Hepatocyte (in vitro differentiated cells): ENCODE data around the gene MLKL. TPM values are rescaled to one million over a fixed set of nuclear protein-coding genes. Genes with fewer than 3 reads are reported as not detected.

Experiments
- DNase-seq: peaks from one replicate; pipeline ENCODE4 v3.0.0-alpha.2; 2016; ENCODE audit warnings: low spot score
- H2AFZ ChIP-seq: fragments of 200-600 bp; sonication (generic); 2 replicates; pipeline ENCODE4 v1.6.0; 2016; ENCODE audit warnings: antibody characterized with exemption, mild to moderate bottlenecking
- H3K27ac ChIP-seq: fragments of 200-600 bp; sonication (generic); 2 replicates; pipeline ENCODE4 v1.5.1; 2016; ENCODE audit warnings: mild to moderate bottlenecking
- H3K27me3 ChIP-seq: fragments of 200-600 bp; sonication (generic); 2 replicates; pipeline ENCODE4 v1.6.1; 2016
- H3K36me3 ChIP-seq: fragments of 200-600 bp; sonication (generic); replicated peaks from 2 replicates; pipeline ENCODE4 v1.5.1; 2016; ENCODE audit warnings: low read depth; ENCODE audit not compliant: insufficient read depth
- H3K4me1 ChIP-seq: fragments of 200-600 bp; sonication (generic); 2 replicates; pipeline ENCODE4 v1.5.1; 2016; ENCODE audit warnings: mild to moderate bottlenecking, moderate library complexity; ENCODE audit not compliant: insufficient read depth
- H3K4me2 ChIP-seq: fragments of 200-600 bp; sonication (generic); 2 replicates; pipeline ENCODE4 v1.6.0; 2016
- H3K4me3 ChIP-seq: fragments of 200-600 bp; sonication (generic); 2 replicates; pipeline ENCODE4 v1.5.1; 2016; ENCODE audit warnings: mild to moderate bottlenecking
- H3K79me2 ChIP-seq: fragments of 200-600 bp; sonication (generic); 2 replicates; pipeline ENCODE4 v1.6.0; 2017; ENCODE audit warnings: mild to moderate bottlenecking
- H3K9me2 ChIP-seq: fragments of 200-600 bp; sonication (generic); replicated peaks from 2 replicates; pipeline ENCODE4 v1.6.0; 2017; ENCODE audit warnings: mild to moderate bottlenecking; ENCODE audit not compliant: insufficient read depth
- H3K9me3 ChIP-seq: fragments of 200-600 bp; sonication (generic); 2 replicates; pipeline ENCODE4 v1.5.1; 2016; ENCODE audit warnings: low read depth, mild to moderate bottlenecking
- H4K20me1 ChIP-seq: fragments of 200-600 bp; sonication (generic); 2 replicates; pipeline ENCODE4 v1.6.0; 2016; ENCODE audit warnings: mild to moderate bottlenecking; ENCODE audit not compliant: insufficient read depth, poor library complexity, severe bottlenecking
- EZH2 ChIP-seq: fragments of 200-600 bp; sonication (generic); IDR thresholded peaks from 2 replicates; pipeline ENCODE4 v1.6.1; 2016; ENCODE audit warnings: antibody characterized with exemption, mild to moderate bottlenecking, borderline replicate concordance
- EZH2phosphoT487 ChIP-seq: fragments of 200-600 bp; sonication (generic); IDR thresholded peaks from one replicate; pipeline ENCODE4 v1.6.1; 2018; ENCODE audit warnings: antibody characterized with exemption, mild to moderate bottlenecking, low read depth, moderate library complexity; ENCODE audit not compliant: unreplicated experiment, severe bottlenecking
- WGBS: methylation state at CpG from one replicate; pipeline ENCODE4 v1.1.6; 2016; ENCODE audit warnings: low lambda C conversion rate; ENCODE audit errors: missing lambda C conversion rate; 5-methylcytosine and 5-hydroxymethylcytosine counted together
- polyA plus RNA-seq: library from polyadenylated mRNA; unstranded; fragments of >200 nt; fragmentation: Nextera tagmentation; extraction: Ambion mirVana; gene quantifications from 2 replicates; pipeline ENCODE4 v1.2.1, GENCODE V29; 2016
- total RNA-seq: library from RNA; depleted of rRNA; stranded (reverse); fragments of >200 nt; gene quantifications from 2 replicates; pipeline ENCODE4 v1.2.3, GENCODE V29; 2014
- TF ChIP-seq, protein P1 (sequence below): fragments of 200-600 bp; sonication (generic); IDR thresholded peaks from 2 replicates; pipeline ENCODE4 v1.5.1; 2016; ENCODE audit warnings: antibody characterized with exemption, mild to moderate bottlenecking; ENCODE audit not compliant: poor library complexity

MLKL gene
- total and polyA plus RNA-seq, 2 experiments from 2014 or later = 2.8 to 3.3 TPM

DNA sequence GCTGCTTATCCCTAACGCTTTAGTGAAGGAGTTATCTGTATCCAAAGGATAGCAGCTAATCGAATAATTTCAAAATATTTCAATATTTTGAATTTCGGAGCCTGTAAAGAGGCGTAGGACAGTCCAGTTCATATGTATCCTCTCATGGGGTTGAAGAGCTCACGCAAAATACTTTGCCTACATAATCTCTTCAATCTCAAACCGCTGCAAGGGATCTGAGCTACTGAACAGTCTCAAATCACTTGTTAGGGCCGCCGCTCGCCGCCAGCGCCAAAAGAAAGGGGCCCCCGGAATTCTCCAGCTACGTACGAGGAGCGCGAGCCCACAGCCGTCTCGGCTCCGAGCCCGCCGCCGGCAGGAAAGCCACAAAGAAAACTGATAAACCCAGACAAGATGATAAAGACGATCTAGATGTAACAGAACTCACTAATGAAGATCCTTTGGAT lies 33.4 kb downstream of the MLKL start:
- no peaks in the 10 kb centered on the region for H3K27me3 ChIP-seq
- no peak for TF ChIP-seq EZH2
- TF ChIP-seq EZH2phosphoT487 = no peak
- TF ChIP-seq, protein P1, sequence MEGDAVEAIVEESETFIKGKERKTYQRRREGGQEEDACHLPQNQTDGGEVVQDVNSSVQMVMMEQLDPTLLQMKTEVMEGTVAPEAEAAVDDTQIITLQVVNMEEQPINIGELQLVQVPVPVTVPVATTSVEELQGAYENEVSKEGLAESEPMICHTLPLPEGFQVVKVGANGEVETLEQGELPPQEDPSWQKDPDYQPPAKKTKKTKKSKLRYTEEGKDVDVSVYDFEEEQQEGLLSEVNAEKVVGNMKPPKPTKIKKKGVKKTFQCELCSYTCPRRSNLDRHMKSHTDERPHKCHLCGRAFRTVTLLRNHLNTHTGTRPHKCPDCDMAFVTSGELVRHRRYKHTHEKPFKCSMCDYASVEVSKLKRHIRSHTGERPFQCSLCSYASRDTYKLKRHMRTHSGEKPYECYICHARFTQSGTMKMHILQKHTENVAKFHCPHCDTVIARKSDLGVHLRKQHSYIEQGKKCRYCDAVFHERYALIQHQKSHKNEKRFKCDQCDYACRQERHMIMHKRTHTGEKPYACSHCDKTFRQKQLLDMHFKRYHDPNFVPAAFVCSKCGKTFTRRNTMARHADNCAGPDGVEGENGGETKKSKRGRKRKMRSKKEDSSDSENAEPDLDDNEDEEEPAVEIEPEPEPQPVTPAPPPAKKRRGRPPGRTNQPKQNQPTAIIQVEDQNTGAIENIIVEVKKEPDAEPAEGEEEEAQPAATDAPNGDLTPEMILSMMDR = no peak
- WGBS = under 1% methylated on average over 23 of the region's 23 CpGs
- no peaks in the 10 kb centered on the region for H3K9me2 ChIP-seq
- H3K36me3 ChIP-seq = no peaks in the 10 kb centered on the region
- H4K20me1 ChIP-seq = peaks cover 3% of the 10 kb centered on the region
- peak overlapping the region; percentile 63 for H3K27ac ChIP-seq
- H3K4me3 ChIP-seq = peak overlapping the region; percentile 53
- H2AFZ ChIP-seq = peak overlapping the region; percentile 89
- DNase-seq = peak; percentile 55
- peaks cover 39% of the 10 kb centered on the region for H3K79me2 ChIP-seq
- H3K4me1 ChIP-seq = no peaks in the 10 kb centered on the region
- H3K4me2 ChIP-seq = peak overlapping the region; percentile 78
- H3K9me3 ChIP-seq = no peaks in the 10 kb centered on the region

DNA sequence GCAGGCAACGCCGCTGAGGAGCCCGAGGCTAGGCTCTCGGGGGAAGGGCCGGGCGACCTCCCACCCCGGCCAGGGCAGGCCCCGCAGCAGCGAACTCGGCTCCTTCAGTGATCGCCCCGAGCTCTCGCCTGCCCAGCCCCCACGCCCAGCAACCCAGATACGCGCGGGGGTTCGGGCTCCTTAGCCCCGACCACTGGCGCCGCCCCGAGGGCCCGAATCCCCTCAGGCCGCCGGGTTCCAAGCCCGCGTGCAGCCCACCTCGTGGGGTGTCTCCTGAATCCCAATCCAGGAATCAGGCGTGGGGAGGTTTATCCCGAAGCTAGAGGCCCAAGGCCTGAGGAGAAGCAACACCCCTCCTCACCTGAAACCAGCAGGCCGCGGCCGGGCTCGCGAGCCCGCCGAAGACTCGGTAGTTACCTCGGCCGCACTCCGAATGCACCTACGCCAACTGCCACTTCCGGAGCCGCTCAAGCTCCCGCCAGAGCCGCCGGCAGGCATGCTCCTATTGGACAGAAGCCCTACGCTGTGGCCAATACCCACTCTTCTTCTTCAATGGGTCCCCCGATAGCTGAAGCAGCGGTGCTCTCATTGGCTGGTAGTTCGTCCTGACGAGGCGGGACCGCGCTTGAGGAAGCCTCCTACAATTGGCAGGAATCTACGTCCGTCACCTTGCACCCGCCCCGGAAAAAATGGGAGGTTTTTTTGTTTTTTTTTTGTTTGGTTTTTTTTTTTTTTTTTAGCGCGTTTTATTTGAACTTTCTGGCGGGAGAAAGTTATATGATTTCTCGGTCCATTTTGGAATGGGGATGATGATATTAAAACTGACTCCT lies 34.0 kb downstream of the MLKL start, which contains the start of gene RFWD3:
RFWD3 (minus strand) TSS at position 453 of the 830 bp plus-strand sequence. CDS start 5,428 bp downstream, outside the sequence.
- Histone ChIP-seq H3K79me2 (peaks cover 46% of the 10 kb centered on the region), H3K36me3 (no peaks in the 10 kb centered on the region), H3K9me3 (no peaks in the 10 kb centered on the region), H3K27me3 (no peaks in the 10 kb centered on the region), H3K9me2 (no peaks in the 10 kb centered on the region), H2AFZ (peak within 1 kb of the TSS; percentile 89), H3K27ac (peak within 1 kb of the TSS; percentile 63), H3K4me2 (peak within 1 kb of the TSS; percentile 90), H4K20me1 (peaks cover 3% of the 10 kb centered on the region), H3K4me1 (no peaks in the 10 kb centered on the region), H3K4me3 (peak within 1 kb of the TSS; percentile 74)
- under 1% methylated on average over 61 of the region's 63 CpGs for WGBS
- DNase-seq = peak; percentile 98
- TF ChIP-seq, protein P1 = no peak
- TF ChIP-seq EZH2phosphoT487 = no peak
- no peak for TF ChIP-seq EZH2

DNA sequence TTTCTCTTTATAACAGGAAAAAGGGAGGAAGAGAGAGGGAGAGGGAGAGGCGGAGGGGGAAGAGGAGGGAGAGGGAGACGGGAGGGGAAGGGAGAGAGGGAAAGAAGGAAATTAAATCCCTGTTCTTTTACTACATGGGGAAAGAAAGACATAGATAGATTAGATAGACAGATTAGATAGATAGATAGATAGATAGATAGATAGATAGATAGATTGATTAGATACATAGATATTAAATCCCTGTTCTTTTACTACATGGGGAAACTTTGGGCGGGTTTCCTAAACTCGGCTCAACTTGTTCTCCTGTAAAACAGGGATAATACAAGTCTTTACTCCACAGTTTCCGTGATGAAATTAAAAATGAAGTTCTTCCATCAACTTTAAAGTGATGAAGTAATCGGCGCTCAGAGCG lies 34.6 kb downstream of the MLKL start:
- TF ChIP-seq EZH2phosphoT487 = no peak
- no peak for TF ChIP-seq EZH2
- TF ChIP-seq, protein P1 = no peak
- WGBS = 12% methylated on average over 7 of the region's 8 CpGs
- H3K79me2 ChIP-seq = peaks cover 47% of the 10 kb centered on the region

More for the DNA sequence above, 34.6 kb downstream of the MLKL start:
- Histone ChIP-seq H3K36me3 (no peaks in the 10 kb centered on the region), H4K20me1 (peaks cover 3% of the 10 kb centered on the region), H3K27me3 (no peaks in the 10 kb centered on the region), H3K27ac (peak overlapping the region; percentile 61), H3K9me2 (no peaks in the 10 kb centered on the region), H3K4me3 (peak overlapping the region; percentile 74), H3K9me3 (no peaks in the 10 kb centered on the region), H2AFZ (peak overlapping the region; percentile 55), H3K4me2 (peak overlapping the region; percentile 90), H3K4me1 (no peaks in the 10 kb centered on the region)
- DNase-seq = no peak
